CD14-positive monocyte (primary cell): ENCODE measurements around the gene ZBED1. TPM values are rescaled to one million over a fixed set of nuclear protein-coding genes. Genes with fewer than 3 reads are reported as not detected.
A peak's percentile ranks its signal among the peaks of the same experiment; 100 is the strongest.

Source experiments
- DNase-seq, 3 donors: peaks; one replicate each; pipeline ENCODE4 v3.0.0-alpha.2; 2011 to 2022
- H2AFZ ChIP-seq: 2 replicates; pipeline ENCODE4 v1.6.0; 2012; ENCODE audit warnings: mild to moderate bottlenecking, low read depth, low read length, inconsistent platforms; ENCODE audit not compliant: insufficient read depth, poor library complexity, severe bottlenecking
- H3K27ac ChIP-seq, 2 donors: 1 replicate in 1 of 2; 2 replicates in 1 of 2; pipeline ENCODE4 v1.5.1; 2012 to 2013; ENCODE audit warnings: low read length in 2 of 2, control low read depth in 1 of 2, inconsistent platforms in 1 of 2, low read depth in 1 of 2, mild to moderate bottlenecking in 1 of 2
- H3K27me3 ChIP-seq, 2 donors: one replicate each; pipeline versions ENCODE4 v1.6.0 to v1.6.1; 2011 to 2013; ENCODE audit warnings: low read length in 2 of 2; ENCODE audit not compliant: control insufficient read depth in 2 of 2, insufficient read depth in 2 of 2
- H3K36me3 ChIP-seq, 2 donors: replicated peaks in 1 of 2; 1 replicate in 1 of 2; 2 replicates in 1 of 2; pipeline versions ENCODE4 v1.5.1 to v1.6.1; 2012 to 2013; ENCODE audit warnings: low read length in 2 of 2, control low read depth in 1 of 2, inconsistent platforms in 1 of 2, mild to moderate bottlenecking in 1 of 2; ENCODE audit not compliant: insufficient read depth in 2 of 2, control insufficient read depth in 1 of 2
- H3K4me1 ChIP-seq, 2 donors: 1 replicate in 1 of 2; 2 replicates in 1 of 2; pipeline versions ENCODE4 v1.5.1 to v1.6.1; 2012 to 2013; ENCODE audit warnings: low read length in 2 of 2, control low read depth in 1 of 2, inconsistent platforms in 1 of 2, mild to moderate bottlenecking in 1 of 2, moderate library complexity in 1 of 2; ENCODE audit not compliant: insufficient read depth in 2 of 2, control insufficient read depth in 1 of 2
- H3K4me2 ChIP-seq: replicated peaks from 2 replicates; pipeline ENCODE3; 2012; ENCODE audit warnings: low read length, moderate library complexity, mild to moderate bottlenecking; ENCODE audit not compliant: poor library complexity, severe bottlenecking; ENCODE audit errors: extremely low read depth
- H3K4me3 ChIP-seq, 3 experiments: fragments of 200-600 bp in 1 of 3; sonication (generic) in 1 of 3; replicated peaks in 1 of 3; 1 replicate in 2 of 3; 2 replicates in 1 of 3; pipeline ENCODE4 v1.5.1; 2011 to 2013; ENCODE audit warnings: low read length in 3 of 3, mild to moderate bottlenecking in 3 of 3, control low read depth in 2 of 3, low read depth in 2 of 3, inconsistent platforms in 1 of 3, moderate library complexity in 1 of 3
- H3K79me2 ChIP-seq: 2 replicates; pipeline ENCODE4 v1.6.0; 2012; ENCODE audit warnings: mild to moderate bottlenecking, control low read depth, inconsistent platforms, low read length, moderate library complexity; ENCODE audit not compliant: insufficient read depth
- H3K9ac ChIP-seq: 2 replicates; pipeline ENCODE4 v1.6.0; 2017; ENCODE audit warnings: low read length, mild to moderate bottlenecking; ENCODE audit not compliant: insufficient read depth, poor library complexity, severe bottlenecking
- H3K9me3 ChIP-seq, 2 donors: replicated peaks in 1 of 2; 1 replicate in 1 of 2; 2 replicates in 1 of 2; pipeline versions ENCODE4 v1.5.1 to v1.6.1; 2012 to 2013; ENCODE audit warnings: low read length in 2 of 2, control low read depth in 1 of 2; ENCODE audit not compliant: control insufficient read depth in 1 of 2, insufficient read depth in 1 of 2
- H4K20me1 ChIP-seq: 2 replicates; pipeline ENCODE4 v1.6.0; 2012; ENCODE audit warnings: mild to moderate bottlenecking, low read length, control low read depth, moderate library complexity; ENCODE audit not compliant: insufficient read depth
- H3K27ac Mint-ChIP-seq, 7 donors: one replicate each; pipeline ENCODE4 v1.8.0; 2020; ENCODE audit warnings: mild to moderate bottlenecking in 7 of 7, mixed read lengths in 7 of 7, moderate library complexity in 6 of 7, inconsistent platforms in 2 of 7
- H3K27me3 Mint-ChIP-seq, 3 donors: one replicate each; pipeline ENCODE4 v1.8.0; 2021 to 2022; ENCODE audit warnings: low read depth in 3 of 3, mild to moderate bottlenecking in 3 of 3, mixed read lengths in 3 of 3, moderate library complexity in 3 of 3, inconsistent platforms in 1 of 3
- H3K36me3 Mint-ChIP-seq, 2 donors: one replicate each; pipeline ENCODE4 v1.8.0; 2020; ENCODE audit warnings: mixed read lengths in 2 of 2, inconsistent platforms in 1 of 2, mild to moderate bottlenecking in 1 of 2
- H3K4me1 Mint-ChIP-seq: one replicate; pipeline ENCODE4 v1.8.0; 2020; ENCODE audit warnings: mild to moderate bottlenecking, mixed read lengths
- H3K4me3 Mint-ChIP-seq, 2 donors: one replicate each; pipeline ENCODE4 v1.8.0; 2020; ENCODE audit warnings: mild to moderate bottlenecking in 2 of 2, mixed read lengths in 2 of 2, moderate library complexity in 1 of 2
- H3K9me3 Mint-ChIP-seq, 7 donors: one replicate each; pipeline ENCODE4 v1.8.0; 2020 to 2022; ENCODE audit warnings: mixed read lengths in 7 of 7, mild to moderate bottlenecking in 6 of 7, moderate library complexity in 6 of 7, inconsistent platforms in 2 of 7
- WGBS: methylation state at CpG from one replicate; pipeline ENCODE4 v1.1.5; 2013; ENCODE audit warnings: missing lambda C conversion rate; ENCODE audit not compliant: insufficient coverage; 5-methylcytosine and 5-hydroxymethylcytosine counted together
- intact Hi-C, 2 donors: fragments of 100-400 bp; cut with micrococcal nuclease; formaldehyde crosslinking; loops; one replicate each; pipeline versions ENCODE4 v1.15.0 to v1.15.1; 2023
- polyA plus RNA-seq, 3 donors: library from polyadenylated mRNA; depleted of rRNA in 1 of 3; unstranded in 2 of 3; stranded (reverse) in 1 of 3; fragments of 300-500 nt in 2 of 3; fragments of >200 nt in 1 of 3; fragmentation: Illumina TruSeq in 2 of 3; gene quantifications; 1 replicate in 2 of 3; 2 replicates in 1 of 3; pipeline ENCODE4 v1.2.3, GENCODE V29; 2012 to 2021
- TF ChIP-seq, protein P1 (sequence below): fragments of 200-600 bp; IDR thresholded peaks from one replicate; pipeline ENCODE4 v1.8.0; 2022; ENCODE audit warnings: antibody characterized with exemption, mild to moderate bottlenecking

Gene ZBED1
- polyA plus RNA-seq, 3 donors, result 13.9 to 32.1 (median 23.1) TPM

DNA sequence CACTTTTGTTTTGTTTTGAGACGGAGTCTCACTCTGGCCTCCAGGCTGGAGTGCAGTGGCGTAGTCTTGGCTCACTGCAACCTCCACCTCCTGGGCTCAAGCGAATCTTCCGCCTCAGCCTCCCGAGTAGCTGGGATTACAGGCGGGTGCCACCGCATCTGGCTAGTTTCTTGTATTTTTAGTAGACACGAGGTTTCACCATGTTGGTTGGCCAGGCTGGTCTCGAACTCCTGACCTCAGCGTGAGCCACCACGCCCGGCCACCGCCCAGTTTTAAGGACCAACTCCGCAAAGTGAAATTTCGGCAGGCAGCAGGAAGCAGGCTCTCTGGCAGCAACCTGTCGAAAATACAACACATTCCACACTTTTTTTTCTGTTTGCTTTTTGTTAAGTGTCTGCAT is 13.4 kb downstream of the ZBED1 start:
- H3K9ac ChIP-seq, result no peak overlapping the region
- no peak overlapping the region for H3K4me2 ChIP-seq
- peaks cover 90% of the 10 kb centered on the region for H4K20me1 ChIP-seq
- Mint-ChIP-seq H3K27me3 (peaks cover 0 to 4% (median 0%) of the 10 kb centered on the region in 3 donors), H3K9me3 (peaks cover 0 to 5% (median 1%) of the 10 kb centered on the region in 7 donors), H3K4me1 (no peaks in the 10 kb centered on the region), H3K36me3 (peaks cover 55 to 70% of the 10 kb centered on the region in 2 donors), H3K4me3 (no peak overlapping the region), H3K27ac (peak overlapping the region in 2 of 7 donors; percentile 18 to 37)
- H3K9me3 ChIP-seq, result no peaks in the 10 kb centered on the region
- H2AFZ ChIP-seq, result no peak overlapping the region
- H3K27me3 ChIP-seq, result no peaks in the 10 kb centered on the region
- no peak overlapping the region for H3K27ac ChIP-seq
- no peak for DNase-seq
- intact Hi-C loops, result no loop called here
- WGBS, result 95% methylated on average over 10 of the region's 16 CpGs
- H3K36me3 ChIP-seq, result peaks cover 51 to 78% of the 10 kb centered on the region in 2 donors
- H3K4me1 ChIP-seq, result no peaks in the 10 kb centered on the region
- peaks cover 35% of the 10 kb centered on the region for H3K79me2 ChIP-seq
- H3K4me3 ChIP-seq, result no peak overlapping the region
- TF ChIP-seq, protein P1, sequence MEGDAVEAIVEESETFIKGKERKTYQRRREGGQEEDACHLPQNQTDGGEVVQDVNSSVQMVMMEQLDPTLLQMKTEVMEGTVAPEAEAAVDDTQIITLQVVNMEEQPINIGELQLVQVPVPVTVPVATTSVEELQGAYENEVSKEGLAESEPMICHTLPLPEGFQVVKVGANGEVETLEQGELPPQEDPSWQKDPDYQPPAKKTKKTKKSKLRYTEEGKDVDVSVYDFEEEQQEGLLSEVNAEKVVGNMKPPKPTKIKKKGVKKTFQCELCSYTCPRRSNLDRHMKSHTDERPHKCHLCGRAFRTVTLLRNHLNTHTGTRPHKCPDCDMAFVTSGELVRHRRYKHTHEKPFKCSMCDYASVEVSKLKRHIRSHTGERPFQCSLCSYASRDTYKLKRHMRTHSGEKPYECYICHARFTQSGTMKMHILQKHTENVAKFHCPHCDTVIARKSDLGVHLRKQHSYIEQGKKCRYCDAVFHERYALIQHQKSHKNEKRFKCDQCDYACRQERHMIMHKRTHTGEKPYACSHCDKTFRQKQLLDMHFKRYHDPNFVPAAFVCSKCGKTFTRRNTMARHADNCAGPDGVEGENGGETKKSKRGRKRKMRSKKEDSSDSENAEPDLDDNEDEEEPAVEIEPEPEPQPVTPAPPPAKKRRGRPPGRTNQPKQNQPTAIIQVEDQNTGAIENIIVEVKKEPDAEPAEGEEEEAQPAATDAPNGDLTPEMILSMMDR, result no peak

DNA sequence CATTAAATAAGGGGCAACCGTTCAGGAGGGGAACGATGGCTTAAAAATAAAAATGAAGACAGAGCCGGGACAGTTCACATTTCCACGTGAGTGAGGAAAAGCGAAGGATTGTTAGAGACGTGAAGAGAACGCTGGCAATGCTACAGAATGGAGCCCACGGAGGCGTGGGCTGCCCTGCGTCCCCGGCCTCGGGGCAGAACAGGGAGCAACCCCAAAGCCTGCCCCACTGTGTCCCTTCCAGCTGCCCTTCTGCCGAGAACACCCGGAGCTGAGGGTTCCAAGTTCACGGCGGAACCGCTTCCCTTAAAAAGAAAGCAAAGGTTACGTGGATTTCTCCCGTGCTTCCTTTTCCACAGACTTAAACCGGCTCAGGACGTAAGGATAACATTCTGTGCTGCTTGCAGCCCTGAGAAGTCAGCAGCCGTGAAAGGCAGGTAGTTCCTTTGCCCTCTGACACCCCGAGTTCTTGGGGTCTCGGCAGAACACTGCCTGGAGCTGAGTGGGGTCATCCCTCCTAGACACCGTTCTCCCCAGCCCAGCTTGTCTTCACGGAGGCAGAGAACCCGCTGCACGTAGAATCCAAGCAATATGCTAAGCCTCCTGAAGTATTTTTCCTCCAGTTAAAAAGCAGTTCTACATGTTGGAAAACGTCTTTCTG is 14.2 kb downstream of the ZBED1 start:
- TF ChIP-seq, protein P1, result no peak
- H3K36me3 Mint-ChIP-seq, result peaks cover 52 to 67% of the 10 kb centered on the region in 2 donors
- intact Hi-C loops, result no loop called here
- H3K9me3 Mint-ChIP-seq, result peaks cover 0 to 5% (median 1%) of the 10 kb centered on the region in 7 donors
- no peak overlapping the region for H3K9ac ChIP-seq
- no peak overlapping the region for H3K4me3 Mint-ChIP-seq
- no peaks in the 10 kb centered on the region for H3K4me1 Mint-ChIP-seq
- peaks cover 51 to 70% of the 10 kb centered on the region in 2 donors for H3K36me3 ChIP-seq
- no peaks in the 10 kb centered on the region for H3K27me3 ChIP-seq
- peaks cover 0 to 4% (median 0%) of the 10 kb centered on the region in 3 donors for H3K27me3 Mint-ChIP-seq
- no peaks in the 10 kb centered on the region for H3K9me3 ChIP-seq
- peaks cover 85% of the 10 kb centered on the region for H4K20me1 ChIP-seq
- no peak overlapping the region for H3K27ac ChIP-seq
- H2AFZ ChIP-seq, result no peak overlapping the region
- H3K27ac Mint-ChIP-seq, result peak overlapping the region in 4 of 7 donors; percentile 2 to 59 (median 20)
- no peak overlapping the region for H3K4me2 ChIP-seq
- H3K4me1 ChIP-seq, result no peaks in the 10 kb centered on the region
- WGBS, result 92% methylated on average over 25 of the region's 29 CpGs
- DNase-seq, result no peak
- H3K4me3 ChIP-seq, result no peak overlapping the region
- H3K79me2 ChIP-seq, result peaks cover 28% of the 10 kb centered on the region
